GM23248 (cell line): ENCODE measurements around the gene DGKI. TPM values are rescaled to one million over a fixed set of nuclear protein-coding genes. Genes with fewer than 3 reads are reported as not detected.
A peak's percentile ranks its signal among the peaks of the same experiment; 100 is the strongest.

Experiments used
- DNase-seq: peaks from one replicate; pipeline ENCODE4 v3.0.0-alpha.2; 2015
- H2AFZ ChIP-seq: fragments of 200-600 bp; sonication (generic); 2 replicates; pipeline ENCODE4 v1.6.1; 2016; ENCODE audit warnings: antibody characterized with exemption
- H3F3A ChIP-seq: fragments of 200-600 bp; sonication (generic); 2 replicates; pipeline ENCODE4 v1.6.1; 2016; ENCODE audit warnings: mild to moderate bottlenecking, antibody characterized with exemption, mixed run types; ENCODE audit not compliant: insufficient read depth
- H3K27ac ChIP-seq: fragments of 200-600 bp; sonication (generic); 2 replicates; pipeline ENCODE4 v1.5.1; 2016; ENCODE audit warnings: mild to moderate bottlenecking
- H3K27me3 ChIP-seq: fragments of 200-600 bp; sonication (generic); replicated peaks from 2 replicates; pipeline ENCODE4 v1.6.1; 2016; ENCODE audit warnings: mild to moderate bottlenecking; ENCODE audit not compliant: insufficient read depth
- H3K36me3 ChIP-seq: fragments of 200-600 bp; sonication (generic); 2 replicates; pipeline ENCODE4 v1.6.1; 2016; ENCODE audit warnings: low read depth, mild to moderate bottlenecking
- H3K4me1 ChIP-seq: fragments of 200-600 bp; sonication (generic); 2 replicates; pipeline ENCODE4 v1.6.1; 2016; ENCODE audit warnings: mild to moderate bottlenecking; ENCODE audit not compliant: insufficient read depth
- H3K4me2 ChIP-seq: fragments of 200-600 bp; sonication (generic); one replicate; pipeline ENCODE4 v1.6.1; 2016; ENCODE audit warnings: mild to moderate bottlenecking; ENCODE audit not compliant: unreplicated experiment
- H3K4me3 ChIP-seq: fragments of 200-600 bp; sonication (generic); 2 replicates; pipeline ENCODE4 v1.5.1; 2016; ENCODE audit warnings: mild to moderate bottlenecking
- H3K79me2 ChIP-seq: fragments of 200-600 bp; sonication (generic); 2 replicates; pipeline ENCODE4 v1.6.1; 2016; ENCODE audit warnings: mild to moderate bottlenecking; ENCODE audit not compliant: insufficient read depth
- H3K9ac ChIP-seq: fragments of 200-600 bp; sonication (generic); 2 replicates; pipeline ENCODE4 v1.6.1; 2016; ENCODE audit warnings: mild to moderate bottlenecking
- H3K9me2 ChIP-seq: fragments of 200-600 bp; sonication (generic); 2 replicates; pipeline ENCODE4 v1.6.1; 2016; ENCODE audit warnings: mixed run types, mild to moderate bottlenecking, moderate library complexity; ENCODE audit not compliant: insufficient read depth
- H3K9me3 ChIP-seq: fragments of 200-600 bp; sonication (generic); one replicate; pipeline ENCODE4 v1.6.1; 2017; ENCODE audit warnings: low read depth
- H4K20me1 ChIP-seq: fragments of 200-600 bp; sonication (generic); 2 replicates; pipeline ENCODE4 v1.6.0; 2016; ENCODE audit not compliant: insufficient read depth
- EZH2 ChIP-seq: fragments of 200-600 bp; sonication (generic); IDR thresholded peaks from 2 replicates; pipeline ENCODE4 v1.6.1; 2018; ENCODE audit warnings: antibody characterized with exemption, mild to moderate bottlenecking; ENCODE audit not compliant: insufficient read depth, poor library complexity, severe bottlenecking
- EZH2phosphoT487 ChIP-seq: fragments of 200-600 bp; sonication (generic); IDR thresholded peaks from 2 replicates; pipeline ENCODE4 v1.6.1; 2018; ENCODE audit warnings: antibody characterized with exemption, moderate library complexity, mild to moderate bottlenecking, low read depth; ENCODE audit not compliant: insufficient read depth
- WGBS, 2 experiments: methylation state at CpG; one replicate each; pipeline ENCODE4 v1.1.6; 2015 to 2017; ENCODE audit warnings: low lambda C conversion rate in 2 of 2, low coverage in 1 of 2; ENCODE audit errors: missing lambda C conversion rate in 2 of 2; 5-methylcytosine and 5-hydroxymethylcytosine counted together
- in situ Hi-C: fragments of 300-500 bp; cut with MboI; formaldehyde crosslinking; loops from 2 replicates; pipeline ENCODE4 v1.15.0; 2020
- polyA plus RNA-seq: library from polyadenylated mRNA; unstranded; fragments of >200 nt; fragmentation: Nextera tagmentation; extraction: Ambion mirVana; gene quantifications from 2 replicates; pipeline ENCODE4 v1.2.1, GENCODE V29; 2016
- total RNA-seq: library from RNA; depleted of rRNA; stranded (reverse); fragments of >200 nt; shearing (Covaris generic); gene quantifications from 2 replicates; pipeline ENCODE4 v1.2.3, GENCODE V29; 2014

The DGKI gene
- total and polyA plus RNA-seq, 2 experiments from 2014 or later, result 5.4 to 25.9 TPM

DNA sequence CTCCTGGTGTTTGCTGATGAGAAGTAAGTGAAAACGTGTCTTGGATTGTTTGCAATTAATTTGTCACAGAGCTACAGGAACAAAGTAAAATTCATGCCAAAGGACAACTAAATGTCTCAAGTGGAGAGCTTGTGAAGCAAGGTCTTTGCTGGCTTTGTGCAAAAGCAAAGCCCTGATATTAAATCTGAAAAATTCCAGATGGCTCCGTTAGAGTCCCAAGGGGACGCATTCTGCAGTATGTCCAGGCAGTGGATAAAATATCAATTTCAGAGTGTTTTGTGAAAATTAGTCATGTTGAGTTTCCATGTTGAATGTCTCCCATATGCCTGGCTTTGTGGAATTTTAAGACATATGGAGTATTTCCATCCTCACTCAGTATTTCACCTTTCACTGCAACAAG, 400.7 kb downstream of the DGKI start:
- DNase-seq, result no peak
- Histone ChIP-seq H3K4me1 (peaks cover 11% of the 10 kb centered on the region), H3K27ac (no peak overlapping the region), H3K9me3 (no peaks in the 10 kb centered on the region), H3K9me2 (no peaks in the 10 kb centered on the region), H4K20me1 (no peaks in the 10 kb centered on the region), H2AFZ (no peak overlapping the region), H3F3A (peaks cover 6% of the 10 kb centered on the region), H3K79me2 (no peaks in the 10 kb centered on the region), H3K36me3 (0 out of 2 replicates have a peak, but pooled peaks cover 4% of the 10 kb centered on the region), H3K4me3 (no peak overlapping the region), H3K9ac (no peak overlapping the region), H3K4me2 (no peak overlapping the region), H3K27me3 (no peaks in the 10 kb centered on the region)
- 74 to 75% methylated on average over 3 of the region's 3 CpGs for WGBS, 2 experiments
- no peak for TF ChIP-seq EZH2phosphoT487
- TF ChIP-seq EZH2, result no peak
- in situ Hi-C loops, result no loop called here

DNA sequence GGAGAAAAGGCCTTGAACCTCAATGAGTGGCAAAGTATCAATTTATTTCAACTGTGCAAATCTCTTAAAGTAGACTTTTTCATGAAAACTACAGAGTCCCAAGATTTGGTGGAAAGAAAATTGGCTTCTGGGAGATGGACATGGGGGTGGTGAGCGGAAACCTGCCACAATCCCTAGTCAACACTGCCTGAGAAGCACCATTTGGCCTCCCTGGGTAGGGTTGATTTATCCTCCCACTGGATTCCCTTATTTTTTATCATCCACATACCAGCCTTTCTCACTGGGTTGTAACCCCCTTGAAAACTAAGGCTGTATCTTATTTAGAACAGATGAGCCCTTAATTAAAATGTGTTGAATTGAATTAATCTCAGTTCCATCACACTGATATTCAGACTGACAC, 401.5 kb downstream of the DGKI start:
- Histone ChIP-seq H3F3A (peaks cover 6% of the 10 kb centered on the region), H3K27ac (no peak overlapping the region), H2AFZ (no peak overlapping the region), H3K27me3 (no peaks in the 10 kb centered on the region), H3K79me2 (no peaks in the 10 kb centered on the region), H3K9me3 (no peaks in the 10 kb centered on the region), H3K36me3 (0 out of 2 replicates have a peak, but pooled peaks cover 4% of the 10 kb centered on the region), H3K9ac (no peak overlapping the region), H3K4me3 (no peak overlapping the region), H4K20me1 (no peaks in the 10 kb centered on the region), H3K4me2 (no peak overlapping the region), H3K9me2 (no peaks in the 10 kb centered on the region), H3K4me1 (peaks cover 15% of the 10 kb centered on the region)
- TF ChIP-seq EZH2phosphoT487 (no peak), EZH2 (no peak)
- WGBS, 2 experiments, result 91 to 93% methylated on average over 1 of the region's 1 CpG
- no peak for DNase-seq
- in situ Hi-C loops, result no loop called here

DNA sequence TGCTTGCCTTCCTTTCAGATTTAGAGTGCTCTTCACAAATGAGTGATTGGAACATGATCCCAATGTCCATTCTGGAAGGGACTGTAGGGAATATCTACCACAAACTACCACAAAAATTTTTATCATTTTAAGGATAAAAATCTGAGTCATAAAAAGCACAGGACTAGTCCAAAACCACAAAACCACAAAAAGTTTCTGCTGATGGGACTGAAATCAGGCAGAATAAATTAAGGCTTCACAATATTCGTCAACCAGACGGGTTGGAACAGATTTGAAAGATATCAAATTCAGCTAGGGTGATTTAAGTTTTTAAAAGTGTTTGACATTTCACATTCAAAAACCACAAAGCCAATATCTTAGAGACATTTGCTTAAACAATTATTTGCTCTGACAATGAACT, 403.2 kb downstream of the DGKI start:
- TF ChIP-seq EZH2 (no peak), EZH2phosphoT487 (no peak)
- Histone ChIP-seq H4K20me1 (no peaks in the 10 kb centered on the region), H3K79me2 (no peaks in the 10 kb centered on the region), H3K27me3 (no peaks in the 10 kb centered on the region), H3K9me2 (no peaks in the 10 kb centered on the region), H3K4me3 (no peak overlapping the region), H3F3A (peaks cover 6% of the 10 kb centered on the region), H3K36me3 (no peaks in the 10 kb centered on the region), H3K9me3 (no peaks in the 10 kb centered on the region), H3K9ac (no peak overlapping the region), H3K4me2 (no peak overlapping the region), H3K4me1 (peaks cover 21% of the 10 kb centered on the region), H3K27ac (no peak overlapping the region), H2AFZ (no peak overlapping the region)
- WGBS, 2 experiments, result 14 to 33% methylated on average over 2 of the region's 2 CpGs
- DNase-seq, result peak; percentile 66
- in situ Hi-C loops, result no loop called here

DNA sequence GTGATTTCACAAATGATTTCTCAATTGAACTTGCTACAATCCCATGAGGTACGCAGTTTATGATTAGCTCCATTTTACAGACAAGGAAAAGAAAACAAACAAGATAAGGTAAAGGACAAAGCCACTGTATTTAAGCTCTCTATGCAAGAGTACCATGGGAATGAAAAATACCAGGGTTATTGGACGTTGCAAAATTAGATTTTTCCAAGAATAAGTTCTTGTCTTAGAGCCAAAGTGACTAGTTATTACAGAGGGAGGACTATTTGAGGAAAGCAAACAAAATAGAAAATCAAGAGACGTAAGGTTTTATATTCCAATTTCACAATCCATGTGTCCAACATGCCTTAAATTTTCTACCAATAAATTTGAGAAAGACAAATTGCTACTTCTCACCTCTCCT, 405.3 kb downstream of the DGKI start:
- Histone ChIP-seq H3F3A (peaks cover 6% of the 10 kb centered on the region), H3K36me3 (no peaks in the 10 kb centered on the region), H2AFZ (no peak overlapping the region), H3K9ac (no peak overlapping the region), H3K9me3 (no peaks in the 10 kb centered on the region), H3K79me2 (no peaks in the 10 kb centered on the region), H3K4me1 (peaks cover 21% of the 10 kb centered on the region), H3K27me3 (no peaks in the 10 kb centered on the region), H3K4me2 (no peak overlapping the region), H3K27ac (no peak overlapping the region), H4K20me1 (no peaks in the 10 kb centered on the region), H3K4me3 (no peak overlapping the region), H3K9me2 (no peaks in the 10 kb centered on the region)
- DNase-seq, result peak; percentile 9
- in situ Hi-C loops, result no loop called here
- TF ChIP-seq EZH2, result no peak
- no peak for TF ChIP-seq EZH2phosphoT487
- WGBS, 2 experiments, result 81% methylated on average over 3 of the region's 3 CpGs
